LNCaP clone FGC (cell line): Measurements from ENCODE around the gene FOSL2.
A peak's percentile ranks its signal among the peaks of the same experiment; 100 is the strongest.

Experiments
- DNase-seq: peaks from one replicate; pipeline ENCODE4 v3.0.0-alpha.2; 2011; ENCODE audit warnings: low read depth
- H3K4me3 ChIP-seq: 2 replicates; pipeline ENCODE4 v1.5.1; 2011; ENCODE audit warnings: mild to moderate bottlenecking, low read depth, low read length, control low read depth
- TF ChIP-seq, protein P1 (sequence below): IDR thresholded peaks from 2 replicates; pipeline ENCODE4 v1.5.1; 2012; ENCODE audit warnings: mild to moderate bottlenecking; ENCODE audit not compliant: control insufficient read depth, insufficient read depth; ENCODE audit errors: extremely low read depth

The FOSL2 gene

DNA sequence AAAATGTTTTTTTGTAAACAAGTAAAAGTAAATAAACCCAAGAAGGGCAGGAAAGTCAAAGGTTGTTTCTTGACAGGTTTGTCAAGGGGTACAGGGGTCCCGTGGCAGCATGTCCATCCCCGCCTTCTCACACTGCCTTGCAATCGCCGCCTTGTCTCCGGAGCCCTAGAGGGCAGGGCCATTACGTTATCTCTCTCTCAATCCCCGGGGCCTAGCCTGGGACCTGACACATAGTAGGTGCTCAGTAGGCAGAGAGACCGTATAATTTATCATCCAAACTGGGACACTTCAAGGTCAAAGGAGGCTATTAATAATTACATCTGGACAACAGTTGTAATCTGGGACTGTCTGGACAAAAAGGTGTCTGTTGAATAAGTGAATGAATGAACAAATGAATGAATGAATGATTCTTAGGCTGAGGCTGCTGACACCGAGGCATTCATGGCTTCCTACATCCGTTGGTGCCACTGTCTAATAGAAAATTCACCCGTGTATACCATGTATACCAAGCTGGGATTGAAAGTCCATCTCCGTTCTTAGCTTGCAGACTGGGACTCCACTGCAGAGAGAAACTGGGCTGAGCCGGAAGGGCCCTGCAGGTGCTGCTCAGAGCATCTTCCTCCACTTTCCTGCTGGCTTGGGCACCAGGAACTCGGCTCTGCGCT, 58.4 kb downstream of the FOSL2 start:
- no peak overlapping the region for H3K4me3 ChIP-seq
- TF ChIP-seq, protein P1, sequence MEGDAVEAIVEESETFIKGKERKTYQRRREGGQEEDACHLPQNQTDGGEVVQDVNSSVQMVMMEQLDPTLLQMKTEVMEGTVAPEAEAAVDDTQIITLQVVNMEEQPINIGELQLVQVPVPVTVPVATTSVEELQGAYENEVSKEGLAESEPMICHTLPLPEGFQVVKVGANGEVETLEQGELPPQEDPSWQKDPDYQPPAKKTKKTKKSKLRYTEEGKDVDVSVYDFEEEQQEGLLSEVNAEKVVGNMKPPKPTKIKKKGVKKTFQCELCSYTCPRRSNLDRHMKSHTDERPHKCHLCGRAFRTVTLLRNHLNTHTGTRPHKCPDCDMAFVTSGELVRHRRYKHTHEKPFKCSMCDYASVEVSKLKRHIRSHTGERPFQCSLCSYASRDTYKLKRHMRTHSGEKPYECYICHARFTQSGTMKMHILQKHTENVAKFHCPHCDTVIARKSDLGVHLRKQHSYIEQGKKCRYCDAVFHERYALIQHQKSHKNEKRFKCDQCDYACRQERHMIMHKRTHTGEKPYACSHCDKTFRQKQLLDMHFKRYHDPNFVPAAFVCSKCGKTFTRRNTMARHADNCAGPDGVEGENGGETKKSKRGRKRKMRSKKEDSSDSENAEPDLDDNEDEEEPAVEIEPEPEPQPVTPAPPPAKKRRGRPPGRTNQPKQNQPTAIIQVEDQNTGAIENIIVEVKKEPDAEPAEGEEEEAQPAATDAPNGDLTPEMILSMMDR = no peak
- no peak for DNase-seq

DNA sequence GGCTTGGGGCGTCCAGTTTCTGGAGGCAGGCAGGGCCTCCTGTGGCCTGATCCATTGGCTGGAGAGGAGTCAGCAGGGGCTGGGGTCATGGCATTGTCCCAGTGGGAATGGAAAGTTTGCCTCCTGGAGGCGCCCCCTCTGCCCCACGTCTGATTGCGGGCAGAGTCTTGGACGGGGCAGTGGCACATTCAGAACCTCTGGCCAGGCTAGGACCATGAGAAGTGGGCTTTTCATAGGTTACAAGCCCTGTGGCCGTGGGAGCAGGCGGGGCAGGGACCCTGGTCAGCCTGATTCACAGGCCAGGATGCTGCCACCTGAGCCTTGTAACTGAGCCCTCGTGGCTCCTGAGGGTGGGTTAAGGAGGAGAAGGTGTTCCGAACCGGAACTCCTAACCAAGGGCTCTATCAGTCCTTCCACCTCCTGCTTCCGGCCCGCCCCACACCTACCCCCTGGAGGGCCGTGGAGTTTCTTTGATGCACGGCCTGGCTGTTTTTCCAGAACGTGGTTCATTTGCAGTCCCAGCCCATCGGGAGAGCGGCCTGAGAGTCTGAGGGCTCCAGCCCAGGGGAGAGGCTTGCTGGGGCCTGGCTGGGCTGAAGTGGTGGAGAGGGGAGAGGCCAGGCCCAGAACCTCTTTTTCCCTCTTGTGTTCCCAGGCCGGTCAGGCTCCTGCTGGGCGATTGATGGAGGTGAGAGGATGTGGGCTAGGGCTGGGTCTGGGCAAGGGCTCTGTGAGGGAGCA, 59.3 kb downstream of the FOSL2 start:
- no peak overlapping the region for H3K4me3 ChIP-seq
- TF ChIP-seq, protein P1 = no peak
- no peak for DNase-seq

DNA sequence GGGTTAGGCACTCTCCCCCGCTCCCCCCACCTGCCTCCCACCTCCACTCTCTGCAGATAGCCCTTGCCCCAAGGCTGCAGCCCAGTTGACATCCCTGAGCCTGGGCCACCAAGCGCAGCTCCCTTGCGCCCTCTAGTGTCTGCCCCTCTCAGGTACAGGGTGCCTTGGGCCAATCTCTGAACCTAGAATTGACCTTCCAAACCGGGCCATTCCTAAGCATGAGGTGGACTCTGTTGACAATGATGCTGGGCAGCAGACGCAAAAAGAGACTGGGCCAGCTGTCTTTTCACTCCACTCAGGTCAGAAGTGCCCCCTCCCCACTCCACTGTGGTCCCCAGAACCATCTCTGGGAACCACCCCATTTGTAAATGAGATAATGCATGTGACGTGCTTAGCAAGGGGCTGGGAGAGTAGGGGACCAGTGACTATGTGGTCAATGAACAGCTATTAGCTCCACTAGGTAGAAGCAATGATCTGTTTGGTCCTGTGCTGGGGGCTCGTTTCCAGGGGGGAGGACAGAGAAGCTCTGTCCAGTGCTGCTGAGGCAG, 60.0 kb downstream of the FOSL2 start:
- TF ChIP-seq, protein P1 = peak; percentile 87
- H3K4me3 ChIP-seq = no peak overlapping the region
- no peak for DNase-seq

DNA sequence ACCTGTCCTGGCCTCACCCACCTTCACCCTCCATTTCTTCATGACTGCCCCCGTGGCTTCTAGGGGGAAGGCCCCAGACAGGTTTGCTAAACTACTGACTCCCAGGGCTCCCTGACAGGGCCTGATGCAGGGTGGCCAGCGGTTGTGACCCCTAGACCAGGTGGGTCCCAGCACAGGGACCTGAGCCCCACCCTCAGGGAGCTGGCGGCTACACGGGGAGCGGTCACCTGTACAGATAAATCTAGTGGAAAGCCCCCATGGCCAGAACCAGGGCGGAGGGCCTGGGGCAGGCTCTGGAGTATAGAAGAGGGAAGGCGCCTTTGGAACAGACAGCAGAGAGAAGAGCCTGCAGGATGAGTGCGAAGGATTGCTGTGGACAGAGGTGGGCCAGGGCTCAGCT, 60.7 kb downstream of the FOSL2 start:
- no peak for DNase-seq
- TF ChIP-seq, protein P1 = no peak
- H3K4me3 ChIP-seq = no peak overlapping the region

DNA sequence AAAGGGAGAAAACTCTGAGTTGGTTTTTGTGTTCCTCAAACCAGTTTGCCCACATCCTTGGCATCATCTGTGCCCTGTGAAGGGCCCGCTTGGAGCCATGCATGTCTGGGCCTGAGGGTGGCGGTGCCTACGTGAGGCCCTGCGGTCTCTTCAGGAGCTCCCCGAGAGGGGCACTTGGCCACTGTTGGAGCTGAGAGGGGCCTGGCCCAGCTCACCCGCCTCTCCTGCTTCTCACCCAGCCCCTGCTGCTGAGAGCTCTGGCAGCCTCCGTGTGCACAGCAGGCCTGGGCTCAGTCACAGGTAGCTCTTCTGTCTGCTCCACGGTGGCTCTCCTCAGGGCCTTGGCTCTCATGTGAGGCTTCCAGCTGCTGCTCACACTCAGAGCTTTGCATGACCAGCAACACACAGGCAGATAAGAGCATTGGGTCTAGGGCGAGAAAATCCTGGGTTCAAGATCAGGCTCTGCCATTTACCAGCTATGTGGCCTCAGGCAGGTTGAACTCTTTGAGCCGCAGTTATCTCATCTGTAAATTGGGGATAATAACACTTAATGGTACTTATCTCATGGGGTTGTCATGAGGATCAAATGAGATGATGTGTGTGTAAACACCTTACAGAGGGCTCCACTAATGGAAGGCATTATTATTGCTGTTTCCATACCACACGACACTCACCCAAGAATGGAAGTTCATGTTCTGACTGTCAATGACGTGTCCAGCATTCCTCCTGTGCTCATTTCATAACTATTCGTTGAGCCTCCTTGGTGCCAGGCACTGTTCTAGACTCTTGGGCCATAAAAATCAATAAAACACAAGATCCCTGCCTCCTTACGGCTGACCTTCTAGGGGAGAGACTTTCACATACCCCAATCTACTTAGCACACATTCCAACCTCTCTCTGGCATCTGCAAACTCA, 61.6 kb downstream of the FOSL2 start:
- TF ChIP-seq, protein P1 = no peak
- H3K4me3 ChIP-seq = no peak overlapping the region
- no peak for DNase-seq

DNA sequence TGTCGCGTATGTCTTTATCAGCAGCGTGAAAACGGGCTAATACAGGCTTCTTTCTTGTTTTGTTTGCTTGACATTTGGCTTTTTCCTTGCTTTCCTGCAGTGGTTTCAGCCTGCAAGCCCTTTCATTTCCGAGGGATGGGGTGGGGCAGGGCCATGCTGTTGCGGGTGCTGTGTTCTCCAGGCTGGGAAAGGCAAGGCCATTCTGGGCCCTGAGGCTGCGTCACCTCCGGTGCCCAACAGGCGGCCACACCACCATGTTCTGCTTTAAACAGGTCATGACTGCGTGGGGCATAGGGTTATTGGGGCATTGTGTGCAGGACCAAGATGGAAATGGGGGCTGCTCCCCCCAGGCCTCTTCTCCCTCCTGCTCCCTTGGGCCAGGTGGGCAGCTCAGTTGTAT, 64.6 kb downstream of the FOSL2 start:
- no peak overlapping the region for H3K4me3 ChIP-seq
- DNase-seq = no peak
- TF ChIP-seq, protein P1 = no peak
